Neural progenitor cell (in vitro differentiated cells): ENCODE measurements around the gene GBP2. TPM values are rescaled to one million over a fixed set of nuclear protein-coding genes. Genes with fewer than 3 reads are reported as not detected.

Experiments
- DNase-seq: peaks from one replicate; pipeline ENCODE4 v3.0.0-alpha.2; 2016; ENCODE audit warnings: low spot score
- H2AFZ ChIP-seq: fragments of 200-600 bp; sonication (generic); replicated peaks from 2 replicates; pipeline ENCODE4 v1.6.1; 2016; ENCODE audit warnings: antibody characterized with exemption
- H3F3A ChIP-seq: fragments of 200-600 bp; sonication (generic); 2 replicates; pipeline ENCODE4 v1.6.1; 2016; ENCODE audit warnings: antibody characterized with exemption, low read depth
- H3K27ac ChIP-seq: fragments of 200-600 bp; sonication (generic); 2 replicates; pipeline ENCODE4 v1.5.1; 2016; ENCODE audit warnings: mild to moderate bottlenecking
- H3K27me3 ChIP-seq: fragments of 200-600 bp; sonication (generic); 2 replicates; pipeline ENCODE4 v1.6.1; 2016; ENCODE audit warnings: mild to moderate bottlenecking, moderate library complexity
- H3K36me3 ChIP-seq: fragments of 200-600 bp; sonication (generic); 2 replicates; pipeline ENCODE4 v1.5.1; 2016
- H3K4me1 ChIP-seq: fragments of 200-600 bp; sonication (generic); 2 replicates; pipeline ENCODE4 v1.6.1; 2016; ENCODE audit warnings: mixed run types
- H3K4me2 ChIP-seq: fragments of 200-600 bp; sonication (generic); 2 replicates; pipeline ENCODE4 v1.6.1; 2016
- H3K4me3 ChIP-seq: fragments of 200-600 bp; sonication (generic); 2 replicates; pipeline ENCODE4 v1.5.1; 2016
- H3K79me2 ChIP-seq: fragments of 200-600 bp; sonication (generic); 2 replicates; pipeline ENCODE4 v1.6.1; 2016; ENCODE audit warnings: low read depth
- H3K9ac ChIP-seq: fragments of 200-600 bp; sonication (generic); 2 replicates; pipeline ENCODE4 v1.6.1; 2016
- H3K9me3 ChIP-seq: fragments of 200-600 bp; sonication (generic); 2 replicates; pipeline ENCODE4 v1.5.1; 2016; ENCODE audit warnings: low read depth
- H4K20me1 ChIP-seq: fragments of 200-600 bp; sonication (generic); 2 replicates; pipeline ENCODE4 v1.6.1; 2016; ENCODE audit warnings: low read depth
- H3K27ac Mint-ChIP-seq: 3 replicates; pipeline ENCODE4 v1.8.0; 2021; ENCODE audit warnings: mixed read lengths
- H3K27me3 Mint-ChIP-seq: 2 replicates; pipeline ENCODE4 v1.8.0; 2022; ENCODE audit warnings: low read depth, mild to moderate bottlenecking, inconsistent platforms, moderate library complexity, mixed read lengths; ENCODE audit not compliant: insufficient read depth
- H3K36me3 Mint-ChIP-seq: 3 replicates; pipeline ENCODE4 v1.8.0; 2021; ENCODE audit warnings: mixed read lengths
- H3K4me1 Mint-ChIP-seq: 3 replicates; pipeline ENCODE4 v1.8.0; 2021; ENCODE audit warnings: mixed read lengths
- H3K4me3 Mint-ChIP-seq: 3 replicates; pipeline ENCODE4 v1.8.0; 2021; ENCODE audit warnings: mild to moderate bottlenecking, moderate library complexity, mixed read lengths
- H3K9me3 Mint-ChIP-seq: 3 replicates; pipeline ENCODE4 v1.8.0; 2020; ENCODE audit warnings: mixed read lengths
- EZH2 ChIP-seq: fragments of 200-600 bp; sonication (generic); IDR thresholded peaks from 2 replicates; pipeline ENCODE4 v1.6.1; 2017; ENCODE audit warnings: antibody characterized with exemption, mild to moderate bottlenecking, moderate library complexity
- EZH2phosphoT487 ChIP-seq: fragments of 200-600 bp; sonication (generic); IDR thresholded peaks from 2 replicates; pipeline ENCODE4 v1.6.1; 2017; ENCODE audit warnings: antibody characterized with exemption
- total RNA-seq: library from RNA; depleted of rRNA; stranded (reverse); fragments of >200 nt; gene quantifications from 2 replicates; pipeline ENCODE4 v1.2.3, GENCODE V29; 2015; ENCODE audit warnings: low replicate concordance
- TF ChIP-seq, protein P1 (sequence below): fragments of 200-600 bp; sonication (generic); IDR thresholded peaks from 2 replicates; pipeline ENCODE4 v1.5.1; 2017; ENCODE audit warnings: antibody characterized with exemption, mild to moderate bottlenecking

GBP2 gene
- total RNA-seq, 1 donor from 2014 or later, result not detected

DNA sequence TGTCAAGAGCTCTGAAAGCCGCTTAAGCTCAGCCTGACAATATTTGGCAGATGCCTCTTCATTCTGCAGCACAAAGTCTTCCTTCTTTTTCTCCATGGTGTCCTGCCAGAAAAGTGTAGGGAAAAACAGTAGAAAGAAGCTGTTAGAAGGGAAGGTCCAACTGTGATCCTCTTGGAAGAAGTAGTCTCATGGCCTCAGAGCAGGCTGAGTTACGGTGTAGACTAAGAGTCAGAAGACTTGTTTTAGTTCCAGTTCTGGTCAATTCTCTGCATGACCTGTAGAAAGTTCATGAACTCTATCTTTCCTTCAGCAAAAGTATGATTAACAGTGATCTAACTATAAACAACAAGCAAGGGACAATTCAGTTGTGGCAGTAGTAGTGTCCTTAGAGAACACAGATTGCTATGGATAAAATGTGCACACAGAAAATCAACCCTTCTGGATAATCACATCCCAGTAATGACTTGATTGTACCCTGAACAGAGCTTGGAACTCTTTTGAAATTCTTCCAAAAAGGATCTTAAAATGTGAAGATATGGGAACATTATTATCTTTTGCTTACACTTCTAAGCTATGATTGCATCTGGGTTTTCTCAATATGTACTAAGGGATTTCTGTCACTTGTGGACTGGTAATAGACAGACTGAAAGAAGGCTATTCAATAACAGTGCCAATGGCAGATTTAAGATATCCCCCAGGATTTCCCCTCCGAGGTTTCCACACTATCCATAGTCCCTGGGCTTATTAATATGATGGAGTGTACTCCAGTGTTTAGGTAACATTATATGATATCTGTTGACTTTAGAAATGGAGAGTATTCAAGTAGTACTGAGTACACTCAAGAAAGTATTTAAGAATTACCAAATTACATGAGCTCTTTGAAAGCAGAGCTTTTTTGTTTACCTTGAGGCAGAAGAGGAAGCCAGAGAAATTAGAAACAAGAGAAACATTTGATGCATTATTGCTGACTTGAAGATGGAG lies 22.1 kb upstream of the GBP2 start:
- Histone ChIP-seq H3K79me2 (no peaks in the 10 kb centered on the region), H3K27ac (no peak overlapping the region), H3K9me3 (no peaks in the 10 kb centered on the region), H3K4me1 (no peaks in the 10 kb centered on the region), H2AFZ (no peak overlapping the region), H3K9ac (no peak overlapping the region), H3F3A (no peaks in the 10 kb centered on the region), H4K20me1 (no peaks in the 10 kb centered on the region), H3K4me2 (no peak overlapping the region), H3K27me3 (no peaks in the 10 kb centered on the region), H3K4me3 (no peak overlapping the region), H3K36me3 (no peaks in the 10 kb centered on the region)
- Mint-ChIP-seq H3K27me3 (peaks cover 2% of the 10 kb centered on the region), H3K4me1 (no peaks in the 10 kb centered on the region), H3K4me3 (no peak overlapping the region), H3K36me3 (no peaks in the 10 kb centered on the region), H3K27ac (no peak overlapping the region), H3K9me3 (no peaks in the 10 kb centered on the region)
- TF ChIP-seq EZH2, result no peak
- no peak for TF ChIP-seq EZH2phosphoT487
- TF ChIP-seq, protein P1, sequence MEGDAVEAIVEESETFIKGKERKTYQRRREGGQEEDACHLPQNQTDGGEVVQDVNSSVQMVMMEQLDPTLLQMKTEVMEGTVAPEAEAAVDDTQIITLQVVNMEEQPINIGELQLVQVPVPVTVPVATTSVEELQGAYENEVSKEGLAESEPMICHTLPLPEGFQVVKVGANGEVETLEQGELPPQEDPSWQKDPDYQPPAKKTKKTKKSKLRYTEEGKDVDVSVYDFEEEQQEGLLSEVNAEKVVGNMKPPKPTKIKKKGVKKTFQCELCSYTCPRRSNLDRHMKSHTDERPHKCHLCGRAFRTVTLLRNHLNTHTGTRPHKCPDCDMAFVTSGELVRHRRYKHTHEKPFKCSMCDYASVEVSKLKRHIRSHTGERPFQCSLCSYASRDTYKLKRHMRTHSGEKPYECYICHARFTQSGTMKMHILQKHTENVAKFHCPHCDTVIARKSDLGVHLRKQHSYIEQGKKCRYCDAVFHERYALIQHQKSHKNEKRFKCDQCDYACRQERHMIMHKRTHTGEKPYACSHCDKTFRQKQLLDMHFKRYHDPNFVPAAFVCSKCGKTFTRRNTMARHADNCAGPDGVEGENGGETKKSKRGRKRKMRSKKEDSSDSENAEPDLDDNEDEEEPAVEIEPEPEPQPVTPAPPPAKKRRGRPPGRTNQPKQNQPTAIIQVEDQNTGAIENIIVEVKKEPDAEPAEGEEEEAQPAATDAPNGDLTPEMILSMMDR, result no peak
- no peak for DNase-seq

DNA sequence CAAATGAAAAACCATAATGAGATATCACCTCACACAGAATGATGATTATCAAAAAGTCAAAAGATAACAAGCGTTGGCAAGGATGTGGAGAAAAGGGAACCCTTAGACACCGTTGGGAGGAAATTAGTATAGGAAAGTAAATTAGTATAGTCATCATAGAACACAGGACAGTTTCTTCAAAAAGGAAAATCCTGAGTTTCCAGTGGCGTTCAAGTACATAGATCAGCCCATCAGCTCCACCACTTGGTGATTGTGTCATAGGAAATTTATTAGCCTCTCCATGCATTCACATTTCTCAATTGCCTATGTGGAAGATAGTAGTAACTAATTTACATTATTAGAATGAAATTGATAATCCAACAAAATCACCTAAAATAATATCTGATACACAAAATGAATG lies 20.8 kb upstream of the GBP2 start:
- Mint-ChIP-seq H3K4me3 (no peak overlapping the region), H3K36me3 (no peaks in the 10 kb centered on the region), H3K4me1 (no peaks in the 10 kb centered on the region), H3K27ac (no peak overlapping the region), H3K27me3 (peaks cover 2% of the 10 kb centered on the region), H3K9me3 (no peaks in the 10 kb centered on the region)
- Histone ChIP-seq H2AFZ (no peak overlapping the region), H3F3A (no peaks in the 10 kb centered on the region), H4K20me1 (no peaks in the 10 kb centered on the region), H3K36me3 (no peaks in the 10 kb centered on the region), H3K4me3 (no peak overlapping the region), H3K4me2 (no peak overlapping the region), H3K27ac (no peak overlapping the region), H3K4me1 (no peaks in the 10 kb centered on the region), H3K9ac (no peak overlapping the region), H3K9me3 (no peaks in the 10 kb centered on the region), H3K27me3 (no peaks in the 10 kb centered on the region), H3K79me2 (no peaks in the 10 kb centered on the region)
- DNase-seq, result no peak
- TF ChIP-seq EZH2phosphoT487 (no peak), EZH2 (no peak)
- TF ChIP-seq, protein P1, result no peak

DNA sequence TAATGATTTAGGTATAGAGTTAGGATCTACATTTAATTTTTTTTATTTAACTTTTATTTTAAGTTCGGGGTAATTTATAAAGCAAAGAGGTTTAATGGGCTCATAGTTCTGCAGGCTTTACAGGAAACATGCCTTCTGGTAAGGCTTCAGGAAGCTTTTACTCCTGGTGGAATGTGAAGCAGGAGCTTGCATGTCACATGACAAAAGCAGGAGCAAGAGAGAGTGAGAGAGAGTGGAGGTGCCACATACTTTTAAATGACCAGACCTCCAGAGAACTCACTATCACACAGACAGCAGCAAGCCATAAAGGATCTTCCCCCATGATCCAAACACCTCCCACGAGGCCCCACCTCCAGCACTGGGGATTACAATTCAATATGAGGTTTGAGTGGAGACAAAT lies 17.6 kb upstream of the GBP2 start:
- H3K27ac Mint-ChIP-seq, result no peak overlapping the region

More for the DNA sequence above, 17.6 kb upstream of the GBP2 start:
- no peaks in the 10 kb centered on the region for H3K9me3 Mint-ChIP-seq
- DNase-seq, result no peak
- Histone ChIP-seq H3K4me2 (no peak overlapping the region), H4K20me1 (no peaks in the 10 kb centered on the region), H3F3A (no peaks in the 10 kb centered on the region), H3K27ac (no peak overlapping the region), H2AFZ (peak overlapping the region; percentile 10), H3K36me3 (no peaks in the 10 kb centered on the region), H3K9ac (no peak overlapping the region), H3K9me3 (no peaks in the 10 kb centered on the region), H3K4me3 (no peak overlapping the region), H3K27me3 (no peaks in the 10 kb centered on the region), H3K4me1 (no peaks in the 10 kb centered on the region), H3K79me2 (no peaks in the 10 kb centered on the region)
- TF ChIP-seq EZH2, result no peak
- TF ChIP-seq, protein P1, result no peak
- TF ChIP-seq EZH2phosphoT487, result no peak
- no peak overlapping the region for H3K4me3 Mint-ChIP-seq
- H3K4me1 Mint-ChIP-seq, result no peaks in the 10 kb centered on the region
- H3K36me3 Mint-ChIP-seq, result no peaks in the 10 kb centered on the region
- peaks cover 2% of the 10 kb centered on the region for H3K27me3 Mint-ChIP-seq
